Measurements from ENCODE around the gene LCA5L.

Gene LCA5L

DNA sequence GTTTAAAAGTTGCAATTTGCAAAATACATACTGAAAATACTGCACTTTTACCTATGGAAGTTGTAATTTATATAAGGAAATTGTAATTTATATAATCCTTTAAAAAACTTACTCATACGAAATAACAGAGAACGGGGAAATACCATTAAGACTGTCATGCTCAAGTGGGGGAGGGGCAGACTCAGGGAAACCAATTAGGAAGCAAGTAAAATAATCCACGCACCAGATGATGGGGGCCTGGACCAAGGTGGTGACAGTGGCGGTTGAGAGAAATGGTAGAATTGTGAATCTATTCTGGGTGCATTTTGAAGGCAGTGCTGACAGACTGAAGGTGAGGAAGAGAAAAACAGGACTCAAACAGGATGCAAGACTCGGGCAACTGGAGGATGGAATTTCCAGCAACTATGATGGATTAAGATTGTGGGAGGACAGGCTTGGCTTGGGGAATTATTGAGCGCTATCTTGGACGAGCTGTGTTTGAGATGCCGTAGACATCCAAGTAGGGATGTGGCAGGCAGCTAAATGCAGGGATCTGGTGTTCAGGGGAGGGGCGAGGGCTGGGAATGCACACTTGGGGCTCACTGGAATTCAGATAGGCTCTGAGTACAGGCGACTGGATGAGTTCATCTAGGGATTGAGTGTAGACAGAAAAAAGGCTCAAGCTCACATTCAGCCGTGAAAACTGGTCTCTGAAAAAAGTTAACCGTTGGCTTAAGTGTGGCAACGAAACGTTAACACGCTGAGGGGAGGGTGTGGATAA is 977 bp downstream of the LCA5L start:
- ChIA-PET CTCF (interaction anchor here (1.4 kb wide), 1 partner anchor 57 kb away, joined by 3 read pairs; no protein-coding TSS in a partner anchor), POLR2A (no interaction called here)
- TF ChIP-seq, protein P1, sequence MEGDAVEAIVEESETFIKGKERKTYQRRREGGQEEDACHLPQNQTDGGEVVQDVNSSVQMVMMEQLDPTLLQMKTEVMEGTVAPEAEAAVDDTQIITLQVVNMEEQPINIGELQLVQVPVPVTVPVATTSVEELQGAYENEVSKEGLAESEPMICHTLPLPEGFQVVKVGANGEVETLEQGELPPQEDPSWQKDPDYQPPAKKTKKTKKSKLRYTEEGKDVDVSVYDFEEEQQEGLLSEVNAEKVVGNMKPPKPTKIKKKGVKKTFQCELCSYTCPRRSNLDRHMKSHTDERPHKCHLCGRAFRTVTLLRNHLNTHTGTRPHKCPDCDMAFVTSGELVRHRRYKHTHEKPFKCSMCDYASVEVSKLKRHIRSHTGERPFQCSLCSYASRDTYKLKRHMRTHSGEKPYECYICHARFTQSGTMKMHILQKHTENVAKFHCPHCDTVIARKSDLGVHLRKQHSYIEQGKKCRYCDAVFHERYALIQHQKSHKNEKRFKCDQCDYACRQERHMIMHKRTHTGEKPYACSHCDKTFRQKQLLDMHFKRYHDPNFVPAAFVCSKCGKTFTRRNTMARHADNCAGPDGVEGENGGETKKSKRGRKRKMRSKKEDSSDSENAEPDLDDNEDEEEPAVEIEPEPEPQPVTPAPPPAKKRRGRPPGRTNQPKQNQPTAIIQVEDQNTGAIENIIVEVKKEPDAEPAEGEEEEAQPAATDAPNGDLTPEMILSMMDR (IDR thresholded peaks at IDR 0.05; ENCODE audit: control extremely low read depth, extremely low read depth, low read depth, missing control alignments) = no peak
- DNase-seq (ENCODE audit: extremely low spot score) = no peak

DNA sequence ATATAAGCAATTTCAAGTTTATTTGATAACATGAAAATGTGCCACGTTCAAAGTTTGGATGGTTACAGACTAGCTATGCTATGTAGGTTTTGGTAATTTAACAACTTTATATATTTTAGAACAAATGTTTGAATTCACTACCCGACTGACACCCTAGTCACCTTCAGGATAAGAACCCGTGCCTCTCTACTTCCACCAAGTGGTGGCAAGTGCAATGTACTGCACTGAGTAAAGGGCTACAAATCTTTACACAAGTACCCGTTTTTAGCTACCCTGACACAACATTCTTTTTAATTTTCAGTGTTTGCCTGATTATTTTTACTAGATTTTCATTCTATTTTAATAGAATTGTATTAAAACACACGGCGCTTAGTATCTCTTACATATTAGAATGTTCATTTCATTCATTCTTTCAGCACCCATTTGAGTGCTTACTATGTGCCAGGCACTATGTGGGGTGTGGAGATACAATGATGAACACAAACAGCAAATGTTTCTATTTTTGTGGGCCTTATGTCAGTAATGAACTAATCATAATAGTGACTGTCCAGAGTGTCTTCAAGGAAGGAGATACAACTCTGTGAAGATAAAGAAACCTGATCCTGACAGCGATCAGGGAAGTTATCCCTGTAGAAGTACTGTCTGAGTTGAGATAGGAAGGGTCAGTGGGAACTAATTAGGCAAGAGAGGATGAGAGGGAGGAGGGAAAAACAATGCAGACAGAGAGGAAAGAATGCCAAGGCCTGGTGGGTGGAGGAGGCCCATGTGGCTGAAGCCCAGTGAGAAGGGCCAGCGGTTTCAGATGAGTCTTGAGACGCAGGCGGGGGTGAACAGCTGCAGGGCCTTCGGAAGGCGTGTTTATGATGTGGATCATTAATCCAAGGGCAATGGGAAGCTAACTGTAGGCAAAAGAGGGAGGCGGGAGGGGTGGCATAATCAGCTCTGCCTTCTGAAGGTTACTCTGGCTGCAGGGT is 3.8 kb downstream of the LCA5L start:
- POLR2A ChIA-PET = interaction anchor here (1.1 kb wide), 1 partner anchor 54 kb away, joined by 3 read pairs; no protein-coding TSS in a partner anchor

DNA sequence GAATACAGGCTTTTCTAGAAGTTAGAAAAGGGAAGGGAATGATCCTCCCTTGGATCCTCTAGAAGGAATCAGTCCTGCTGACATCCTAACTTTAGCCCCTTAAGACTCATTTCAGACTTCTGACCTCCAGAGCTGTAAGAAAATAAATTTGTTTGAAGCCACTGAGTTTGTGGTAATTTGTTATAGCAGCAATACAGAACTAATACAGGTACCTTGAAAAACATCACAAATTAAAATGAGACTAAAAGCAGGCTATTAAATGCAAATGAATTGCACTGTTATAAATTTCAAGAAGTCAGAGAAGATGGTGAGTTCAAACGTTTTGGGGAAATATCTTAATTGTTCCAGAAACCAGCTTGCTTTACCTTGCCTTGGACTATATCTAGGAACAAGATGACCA is 6.3 kb downstream of the LCA5L start:
- TF ChIP-seq, protein P1 (IDR thresholded peaks at IDR 0.05; ENCODE audit: control extremely low read depth, extremely low read depth, low read depth, missing control alignments) = no peak
- ChIA-PET CTCF (interaction anchor here (0.8 to 4.4 kb wide), 2 partner anchors 17 to 48 kb away, joined by 4 to 35 read pairs; no protein-coding TSS in a partner anchor), POLR2A (no interaction called here)
- no peak for DNase-seq (ENCODE audit: extremely low spot score)

More for the DNA sequence above, 3.8 kb downstream of the LCA5L start:
- CTCF ChIA-PET = interaction anchor here (0.6 to 4.4 kb wide), 20 partner anchors 8 to 637 kb away, joined by 3 to 35 read pairs (median 4); no protein-coding TSS in a partner anchor
- DNase-seq (ENCODE audit: extremely low spot score) = peak; percentile 51
- TF ChIP-seq, protein P1 (IDR thresholded peaks at IDR 0.05; ENCODE audit: control extremely low read depth, extremely low read depth, low read depth, missing control alignments) = peak; percentile 65

DNA sequence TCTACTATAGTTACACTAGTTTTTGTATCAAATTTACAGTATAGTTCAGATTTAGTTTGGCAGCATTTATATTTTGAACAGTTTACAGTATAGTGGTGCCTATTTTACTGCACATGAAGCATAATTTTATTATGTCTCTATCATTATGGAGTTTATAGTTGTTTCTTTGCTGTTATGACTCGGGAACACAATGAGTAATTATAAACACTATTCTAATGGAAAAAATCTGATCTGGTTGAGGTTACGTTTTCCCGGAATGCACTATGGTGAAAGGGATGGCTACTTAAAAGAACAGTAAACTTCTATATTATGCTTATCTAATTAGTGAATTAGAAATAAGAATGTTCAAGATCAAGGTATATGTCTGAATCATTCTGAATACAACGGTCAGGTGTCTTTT is 10.6 kb downstream of the LCA5L start:
- ChIA-PET POLR2A (no interaction called here), CTCF (no interaction called here)
- DNase-seq (ENCODE audit: extremely low spot score) = no peak
- TF ChIP-seq, protein P1 (IDR thresholded peaks at IDR 0.05; ENCODE audit: control extremely low read depth, extremely low read depth, low read depth, missing control alignments) = no peak

DNA sequence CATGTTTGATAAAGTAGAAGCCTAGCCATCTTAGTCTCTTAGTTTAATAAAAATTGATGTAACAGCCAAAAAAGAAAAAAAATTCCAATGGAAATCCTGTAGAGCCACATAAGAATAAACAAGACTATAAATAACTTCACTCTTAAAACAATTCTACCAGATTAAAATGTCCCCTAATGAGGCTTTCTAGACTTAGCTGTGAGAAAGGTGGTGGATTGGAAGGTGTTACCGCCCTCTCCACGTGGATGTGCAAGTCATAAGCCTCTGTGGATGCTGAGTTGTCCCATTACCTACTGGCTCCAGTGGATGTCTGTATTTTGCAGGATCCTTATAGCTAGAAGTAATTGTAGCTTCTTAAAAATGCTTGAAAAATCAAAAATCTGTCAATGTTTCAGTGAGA is 14.6 kb downstream of the LCA5L start:
- CTCF ChIA-PET = interaction anchor here (1.0 to 3.0 kb wide), 3 partner anchors 10 to 27 kb away, joined by 3 to 15 read pairs (median 5); no protein-coding TSS in a partner anchor
- no peak for DNase-seq (ENCODE audit: extremely low spot score)
- POLR2A ChIA-PET = no interaction called here
- TF ChIP-seq, protein P1 (IDR thresholded peaks at IDR 0.05; ENCODE audit: control extremely low read depth, extremely low read depth, low read depth, missing control alignments) = no peak

DNA sequence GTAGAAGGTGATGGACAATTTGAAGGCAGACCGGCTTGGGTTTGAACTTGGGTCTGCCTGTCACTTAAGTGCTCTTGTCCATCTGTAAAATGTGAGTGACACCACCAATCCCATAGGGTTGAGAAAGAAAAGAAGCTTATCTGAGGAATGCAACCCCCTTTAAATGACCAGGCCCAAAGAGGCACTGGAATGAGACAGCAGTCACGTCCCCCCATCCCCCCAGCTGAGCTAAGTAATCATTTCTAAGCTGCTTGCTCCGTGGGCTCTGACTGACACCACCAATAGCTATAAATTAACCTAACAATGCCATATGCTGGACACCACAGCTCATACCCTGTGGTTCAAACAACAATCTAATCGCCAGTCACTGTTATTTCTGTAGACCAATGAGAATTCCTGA is 15.1 kb downstream of the LCA5L start:
- ChIA-PET POLR2A (no interaction called here), CTCF (interaction anchor here (1.3 to 1.6 kb wide), 2 partner anchors 11 to 26 kb away, joined by 5 to 6 read pairs; no protein-coding TSS in a partner anchor)
- TF ChIP-seq, protein P1 (IDR thresholded peaks at IDR 0.05; ENCODE audit: control extremely low read depth, extremely low read depth, low read depth, missing control alignments) = no peak
- no peak for DNase-seq (ENCODE audit: extremely low spot score)

Data from GM10248 (cell line).